NCI-H2171 treated with DMSO at 0.1 percent for 48 hours (cell line): ENCODE measurements around the gene MPPED2.

Experiments used
- DNase-seq: peaks from one replicate; lab custom pipeline; 2025; lab: John Stamatoyannopoulos, UW

The MPPED2 gene, protein sequence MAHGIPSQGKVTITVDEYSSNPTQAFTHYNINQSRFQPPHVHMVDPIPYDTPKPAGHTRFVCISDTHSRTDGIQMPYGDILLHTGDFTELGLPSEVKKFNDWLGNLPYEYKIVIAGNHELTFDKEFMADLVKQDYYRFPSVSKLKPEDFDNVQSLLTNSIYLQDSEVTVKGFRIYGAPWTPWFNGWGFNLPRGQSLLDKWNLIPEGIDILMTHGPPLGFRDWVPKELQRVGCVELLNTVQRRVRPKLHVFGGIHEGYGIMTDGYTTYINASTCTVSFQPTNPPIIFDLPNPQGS

DNA sequence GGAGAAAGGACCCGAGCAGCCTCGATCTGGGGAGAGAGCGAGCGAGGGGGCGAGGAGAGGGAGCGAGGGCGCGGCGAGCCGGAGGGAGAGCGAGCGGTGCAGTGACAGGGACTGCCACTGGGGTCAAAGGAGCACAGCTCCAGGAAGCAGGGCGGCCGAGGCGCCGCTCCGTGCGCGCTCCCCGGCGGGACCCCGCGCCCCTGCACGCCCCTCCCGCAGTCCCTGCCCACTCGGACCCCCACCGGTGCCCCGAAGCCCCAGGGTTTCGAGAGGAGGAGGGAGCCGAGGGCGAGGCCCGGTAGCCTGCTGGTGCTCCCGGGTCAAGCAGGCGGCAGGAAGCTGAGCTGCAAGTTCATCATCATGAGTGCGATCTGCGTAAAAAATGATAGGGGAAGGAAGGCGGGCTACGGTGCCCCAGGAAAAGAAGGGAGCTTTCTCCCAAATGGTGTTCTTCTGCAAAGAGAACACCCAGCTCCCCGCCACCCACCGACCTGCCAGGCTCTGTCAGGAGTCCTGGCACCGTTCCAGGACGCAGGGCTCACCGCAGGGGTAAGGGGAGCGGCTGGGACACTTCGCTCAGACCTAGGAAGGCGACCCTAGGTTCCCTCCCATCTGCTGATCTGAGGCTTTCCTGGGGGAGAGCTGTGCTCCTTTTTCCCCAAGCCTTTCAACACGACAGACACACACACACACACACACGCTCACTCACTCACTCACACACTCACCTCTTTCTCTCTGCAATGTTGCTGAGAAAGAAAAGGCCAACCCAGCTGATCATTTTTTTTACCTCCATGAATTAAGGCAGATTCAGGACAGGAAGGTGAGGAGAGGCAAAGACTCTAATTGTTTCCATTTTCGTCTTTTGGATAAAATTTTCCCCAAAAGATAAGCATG is at the start of gene MPPED2:
MPPED2 (minus strand) TSS at position 103 of the 894 bp plus-strand sequence. CDS start 5,980 bp downstream, outside the sequence.
- DNase-seq, result peak; percentile 54

DNA sequence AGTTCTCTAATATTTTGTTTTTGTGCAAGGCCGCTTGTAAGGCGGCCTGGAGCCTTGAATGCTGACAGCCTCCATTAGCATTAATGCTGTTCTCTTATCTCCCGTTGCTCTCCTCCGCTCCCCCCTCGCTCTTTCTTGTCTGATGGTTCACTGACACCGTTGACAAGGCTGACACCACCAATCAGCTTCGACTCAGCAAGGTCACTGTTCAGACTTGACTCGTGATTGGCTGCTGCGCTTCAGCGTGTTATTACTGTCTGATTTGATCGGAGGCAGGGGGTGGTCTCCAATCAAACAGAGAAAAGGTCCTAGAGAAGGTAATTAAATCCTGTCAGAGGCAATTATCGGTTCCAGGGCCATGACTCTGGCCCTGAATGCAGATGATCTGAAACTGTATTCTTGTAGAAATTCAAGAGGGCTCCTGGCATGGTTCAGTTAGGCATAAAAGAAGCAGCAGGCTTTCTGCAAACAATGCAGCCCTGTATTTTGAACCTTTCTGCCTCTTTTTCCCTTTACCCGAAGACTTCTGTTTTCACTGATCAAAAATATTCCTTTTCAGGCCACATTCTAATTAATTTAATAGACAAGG is 49.3 kb upstream of the MPPED2 start:
- no peak for DNase-seq

DNA sequence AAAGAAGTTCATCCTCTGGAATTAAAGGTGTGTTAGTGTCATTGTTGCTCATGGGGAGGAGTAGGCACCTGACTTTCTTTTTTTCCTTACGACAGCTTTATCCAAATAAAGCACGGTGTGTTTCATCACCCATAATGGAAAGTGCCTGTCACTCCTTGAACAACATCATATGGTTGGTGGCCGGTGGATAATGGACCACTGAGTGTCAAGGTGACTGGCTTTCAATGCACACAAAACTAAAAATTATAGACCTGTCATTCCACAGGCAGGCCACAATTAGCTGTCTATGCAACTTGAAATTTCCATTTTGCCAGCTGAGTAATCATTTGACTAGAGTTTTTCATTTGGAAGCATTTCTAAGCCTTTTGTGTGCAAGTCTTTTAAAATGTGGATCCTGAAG is 45.0 kb upstream of the MPPED2 start:
- no peak for DNase-seq

DNA sequence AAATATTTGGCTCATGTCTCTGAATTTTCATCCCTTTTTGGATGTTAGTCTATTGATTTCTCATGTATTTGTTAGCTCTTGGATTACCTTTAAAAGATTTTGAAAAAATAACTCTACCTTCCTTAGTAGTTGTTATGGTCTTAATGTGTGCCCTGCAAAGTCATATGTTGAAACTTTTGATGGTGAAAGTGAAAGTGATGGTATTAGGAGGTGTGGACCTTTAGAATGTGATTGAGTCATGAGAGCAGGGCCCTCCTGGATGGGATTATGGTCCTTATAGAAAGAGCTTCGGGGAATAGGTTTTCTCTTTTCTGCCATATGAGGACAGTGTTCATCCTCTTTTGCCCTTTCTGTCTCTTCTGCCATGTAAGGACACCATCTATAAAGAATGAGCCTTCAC is 33.6 kb upstream of the MPPED2 start:
- no peak for DNase-seq

DNA sequence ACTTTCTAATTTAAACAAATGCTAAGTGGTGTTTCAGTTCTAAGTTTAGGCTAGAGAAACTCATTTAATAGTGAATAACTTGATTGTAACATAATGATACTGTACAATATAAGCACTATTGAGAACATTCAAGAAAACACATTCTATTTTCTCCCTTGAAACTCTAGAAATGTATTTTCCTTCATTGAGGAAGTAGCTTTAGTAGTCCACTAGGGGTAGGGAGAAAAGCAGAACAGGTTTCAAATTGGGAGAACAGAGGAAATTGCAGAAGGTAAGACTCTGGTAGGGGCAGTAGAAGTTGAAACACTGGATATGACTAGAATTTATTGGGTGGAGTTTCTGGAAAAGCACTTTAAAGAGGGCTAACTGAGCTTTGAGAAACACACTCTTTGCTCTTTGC is 31.6 kb upstream of the MPPED2 start:
- DNase-seq, result no peak

DNA sequence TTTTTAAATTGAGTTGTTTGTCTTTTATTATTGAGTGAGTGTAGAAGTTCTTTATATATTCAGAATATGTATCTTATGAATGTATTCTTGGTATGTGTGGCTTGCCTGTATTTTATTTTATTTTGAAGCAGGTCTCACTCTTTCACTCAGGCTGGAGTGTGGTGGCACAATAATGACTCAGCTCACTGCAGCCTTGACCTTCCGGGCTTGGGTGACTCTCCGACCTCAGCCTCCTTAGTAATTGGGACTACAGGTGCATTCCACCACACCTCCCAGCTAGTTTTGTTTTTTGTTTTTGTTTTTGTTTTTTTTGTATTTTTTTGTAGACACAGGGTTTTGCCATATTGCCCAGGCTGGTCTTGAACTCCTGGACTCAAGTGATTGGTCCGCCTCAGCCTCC is 24.5 kb upstream of the MPPED2 start:
- DNase-seq, result no peak

DNA sequence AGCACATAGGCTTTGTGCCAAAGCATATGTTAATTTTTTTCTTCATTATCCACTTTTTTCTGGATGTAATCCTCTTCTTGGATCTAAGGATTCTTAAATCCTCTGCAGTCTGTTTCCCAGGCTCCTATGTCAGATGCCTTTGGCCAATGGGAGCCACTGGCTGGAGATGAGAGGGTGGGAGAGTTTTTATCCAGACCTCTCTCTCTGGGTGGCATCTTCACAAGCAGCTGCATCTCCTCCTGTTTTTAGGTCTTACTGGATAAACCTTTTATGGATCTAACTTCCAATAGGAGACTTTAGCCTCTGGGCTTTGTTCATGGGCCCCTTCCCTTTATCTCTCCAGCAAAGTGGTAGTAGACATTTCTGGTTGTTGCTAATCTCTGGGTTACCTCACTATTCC is 22.4 kb upstream of the MPPED2 start:
- DNase-seq, result no peak

DNA sequence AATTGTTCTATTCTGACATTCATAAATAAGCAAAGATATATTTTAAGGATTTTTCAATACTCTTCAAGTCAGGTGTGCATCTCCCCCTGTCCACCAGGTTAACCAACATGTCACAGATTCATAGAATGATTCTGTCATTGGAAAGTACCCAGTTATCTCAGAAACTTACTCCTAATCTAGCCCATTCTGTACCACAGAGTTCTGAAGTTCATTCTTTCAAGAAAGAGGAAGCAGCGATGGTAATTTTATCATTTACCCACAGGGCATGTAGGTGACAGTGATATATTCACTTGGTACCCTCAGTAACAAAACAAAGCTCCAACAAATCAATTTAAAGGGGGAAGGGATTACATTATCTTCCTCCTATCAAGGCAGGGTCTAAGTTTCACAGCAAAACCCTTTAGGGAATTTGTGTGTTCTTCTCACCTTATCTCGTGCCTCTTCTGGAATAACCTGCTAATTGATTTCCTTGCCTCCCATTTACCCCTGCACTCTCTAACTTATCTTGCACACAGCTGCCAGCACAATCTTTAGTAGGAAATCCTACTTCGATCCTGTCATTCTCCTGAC is 19.0 kb upstream of the MPPED2 start:
- DNase-seq, result no peak

DNA sequence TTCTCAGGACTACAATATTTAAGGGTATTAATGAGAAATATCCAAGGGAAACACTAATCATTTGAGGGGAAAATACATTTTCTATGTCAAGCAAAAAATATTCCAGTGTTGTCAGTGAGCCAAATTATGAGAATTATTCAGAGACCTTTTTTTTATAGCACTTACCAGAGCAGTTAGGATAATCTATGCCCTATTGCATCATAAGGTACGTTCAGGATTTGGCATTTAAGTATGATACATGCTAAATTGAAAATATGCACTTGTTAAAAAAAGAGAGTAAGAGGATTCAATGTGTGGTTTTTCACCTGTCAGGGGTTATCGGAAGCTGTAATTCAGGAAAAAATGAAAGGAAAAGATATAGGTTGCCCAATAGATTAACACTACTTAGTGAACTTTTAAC is 17.2 kb upstream of the MPPED2 start:
- no peak for DNase-seq

DNA sequence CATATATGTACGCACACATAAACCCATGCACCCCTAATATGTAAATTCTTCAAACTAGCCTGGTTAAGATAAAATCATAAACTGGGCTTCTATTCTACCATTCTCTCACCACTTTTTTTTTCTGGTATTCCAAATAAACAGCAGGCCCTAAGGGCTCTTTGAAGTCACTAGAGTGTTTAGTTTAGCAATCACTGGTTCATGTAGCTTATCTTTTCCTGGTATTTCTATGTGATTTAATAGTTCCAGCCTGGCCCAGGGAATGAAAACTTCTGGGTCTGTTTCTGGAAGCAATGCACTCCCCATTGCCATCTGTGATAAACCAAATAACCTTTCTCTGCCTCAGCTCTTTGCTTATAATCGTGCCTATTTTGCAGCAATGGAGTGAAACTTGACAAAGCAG is 10.7 kb upstream of the MPPED2 start:
- DNase-seq, result no peak

DNA sequence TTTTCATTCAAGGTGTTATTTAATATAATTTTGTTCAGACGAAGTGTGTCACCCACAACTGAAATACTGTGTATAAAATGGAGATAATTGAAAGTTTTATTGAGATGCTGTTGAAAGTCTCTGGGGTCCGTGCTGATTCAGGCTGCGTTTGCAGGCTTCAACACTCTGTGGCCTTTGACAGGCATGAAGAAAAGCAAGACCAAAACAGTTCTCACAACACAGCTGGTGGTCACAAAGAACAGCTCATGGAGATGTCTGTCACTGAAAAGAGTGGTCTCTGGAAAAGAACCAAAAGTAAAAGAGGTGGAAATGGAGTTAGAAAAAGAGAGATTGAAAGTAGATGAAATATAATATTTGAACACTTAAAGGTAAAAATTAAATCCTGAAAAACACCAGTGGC is 9.8 kb upstream of the MPPED2 start:
- no peak for DNase-seq

DNA sequence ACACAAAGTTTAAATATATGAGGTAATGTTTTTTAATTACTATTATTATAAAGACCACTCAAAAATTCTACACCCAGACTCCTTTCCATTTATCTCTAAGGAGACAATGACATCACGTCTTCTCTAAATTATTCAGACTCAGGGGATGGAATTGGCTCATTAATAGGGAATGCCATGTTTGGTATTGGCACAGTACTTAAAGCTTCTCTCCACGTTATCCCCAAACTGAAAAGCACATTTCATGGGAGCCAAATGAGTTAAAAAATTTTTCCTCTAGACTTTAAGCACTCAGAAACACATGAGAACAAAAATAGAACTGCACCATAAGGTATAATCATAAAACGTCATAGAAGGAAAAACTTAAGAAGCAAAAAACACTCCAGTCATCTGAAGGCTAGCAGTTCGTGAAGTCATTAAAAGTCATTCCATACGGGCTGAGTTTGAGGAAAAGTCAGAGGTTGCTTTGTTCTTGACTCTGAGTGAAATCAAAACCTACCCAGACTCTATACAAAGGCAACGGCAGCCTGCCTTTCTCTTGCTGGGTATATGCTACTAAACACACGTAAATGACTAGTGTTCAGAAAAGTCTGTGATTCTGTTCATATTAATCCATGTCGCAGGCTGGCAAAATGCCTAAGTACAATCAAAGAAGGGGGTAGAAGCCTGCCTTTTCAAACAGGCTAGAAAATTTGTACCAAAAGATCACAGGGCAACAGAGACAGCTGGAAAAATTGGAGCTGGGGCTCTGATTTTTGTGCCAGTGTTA is 8.7 kb upstream of the MPPED2 start:
- no peak for DNase-seq

DNA sequence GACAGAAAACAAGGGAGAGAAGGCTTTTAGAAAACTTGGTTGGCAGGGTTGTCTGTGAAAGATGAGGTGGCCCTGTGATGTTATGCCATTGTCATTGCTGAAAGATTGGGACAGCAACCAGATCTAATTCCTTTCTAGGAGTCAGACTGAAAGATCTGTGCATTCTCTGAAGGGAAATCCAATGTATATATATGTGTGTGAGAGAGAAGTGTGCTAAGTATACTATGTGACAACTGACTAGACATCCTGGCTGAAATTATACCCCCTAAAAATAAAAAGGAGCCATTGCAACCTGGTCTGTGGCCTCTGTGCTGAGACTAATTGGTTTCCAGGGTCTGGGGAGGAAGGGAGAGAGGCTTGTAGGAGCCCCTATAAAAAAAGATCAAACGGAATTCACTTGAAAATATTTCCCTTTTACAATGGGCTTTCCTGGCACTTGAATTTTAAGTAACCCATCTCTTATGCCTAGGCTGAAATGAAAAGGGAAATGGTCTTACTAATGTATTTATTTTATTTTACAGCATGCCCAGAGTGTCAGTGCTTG is 1.2 kb upstream of the MPPED2 start:
- no peak for DNase-seq

DNA sequence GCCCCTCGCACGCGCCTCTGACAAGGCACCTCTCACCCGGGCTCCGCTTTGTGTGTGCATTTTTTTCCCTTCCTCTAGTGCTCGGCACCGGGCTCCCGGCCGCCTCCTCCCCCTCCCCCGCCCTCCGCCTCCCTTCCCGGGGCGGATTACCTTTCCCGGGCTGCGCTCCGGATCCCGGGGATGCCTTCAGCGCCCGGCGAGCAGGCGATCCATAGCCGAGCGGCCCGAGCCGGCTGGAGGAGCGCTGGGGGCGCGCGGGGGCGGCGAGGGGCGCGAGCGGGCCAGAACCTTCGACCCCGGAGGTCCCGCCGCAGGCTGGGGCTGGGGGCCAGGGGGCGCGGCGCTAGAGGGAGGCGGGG is 282 bp downstream of the MPPED2 start:
- peak; percentile 44 for DNase-seq

DNA sequence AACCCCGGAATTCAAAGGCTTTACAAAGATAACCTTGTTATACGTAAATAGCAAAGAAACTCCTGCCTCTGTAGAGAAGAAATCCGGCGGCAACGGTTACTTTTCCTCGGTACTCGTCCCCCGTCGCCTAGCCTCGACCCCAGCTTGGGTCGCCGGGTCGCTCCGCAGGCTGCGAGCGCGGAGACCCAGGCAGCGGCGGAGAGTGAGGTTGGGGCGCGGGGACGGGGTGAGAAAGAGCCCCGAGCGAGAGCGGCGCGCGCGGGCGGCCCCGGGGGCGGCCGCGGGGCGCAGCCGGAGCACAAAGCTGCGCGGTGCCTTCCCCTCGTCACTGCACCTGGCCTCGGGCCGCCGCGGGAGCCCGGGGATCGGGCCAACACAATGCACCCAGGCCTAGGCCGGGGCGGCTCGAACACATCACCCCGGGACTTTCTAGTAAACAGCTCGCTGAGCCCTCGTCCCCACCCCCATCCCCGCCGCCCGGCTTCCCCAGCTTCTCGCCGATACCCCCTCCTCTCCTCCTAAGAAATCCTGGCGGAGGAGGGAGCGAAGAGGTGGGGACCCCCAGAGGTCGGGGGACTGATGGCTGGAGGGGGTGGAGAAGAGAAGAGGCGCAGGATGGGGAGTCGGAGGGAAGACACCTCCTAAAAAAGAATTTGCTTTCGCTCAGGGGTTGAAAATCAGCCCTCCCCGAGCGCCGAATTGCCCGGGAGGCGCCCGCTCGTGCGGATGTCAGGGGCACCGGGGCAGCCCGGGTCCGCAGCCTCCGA is 845 bp downstream of the MPPED2 start:
- DNase-seq, result peak; percentile 44

DNA sequence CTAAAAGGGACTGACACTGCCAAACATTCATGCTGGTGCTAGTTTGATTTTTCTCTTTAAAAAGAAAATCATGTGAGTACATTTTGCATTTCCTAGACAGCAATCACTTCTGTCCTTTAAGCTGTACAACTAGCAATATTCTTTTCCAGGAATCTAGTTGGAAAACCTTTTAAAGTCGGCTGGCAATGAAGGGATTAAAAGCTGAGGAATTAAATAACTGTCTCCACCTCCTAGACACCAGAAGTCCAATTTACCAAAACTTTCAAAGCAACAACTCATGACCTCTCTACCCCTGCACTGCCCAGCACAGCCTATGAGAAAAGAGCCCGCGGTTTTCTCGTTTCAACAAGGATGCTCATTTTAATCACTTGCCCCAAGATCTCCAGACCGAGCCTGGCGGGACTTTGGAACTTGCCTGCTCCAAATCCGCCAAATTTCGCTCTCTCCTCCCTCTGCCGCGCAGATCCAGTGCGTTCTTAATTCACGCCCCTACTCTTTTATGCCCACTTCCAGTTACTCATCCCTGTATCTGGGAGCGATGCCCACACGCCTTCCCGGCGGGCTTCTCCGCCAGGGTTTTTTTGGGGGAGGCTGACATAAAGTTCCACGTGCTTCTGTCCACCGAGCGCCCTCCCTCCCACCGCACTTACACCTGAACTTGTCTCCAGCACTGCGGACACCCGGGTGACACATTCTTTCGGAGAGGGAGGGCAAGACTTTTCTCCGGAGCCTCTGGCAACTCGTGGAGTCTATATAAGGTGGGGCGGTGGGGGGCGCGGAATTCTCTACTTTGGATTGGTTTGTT is 2.5 kb downstream of the MPPED2 start:
- no peak for DNase-seq

DNA sequence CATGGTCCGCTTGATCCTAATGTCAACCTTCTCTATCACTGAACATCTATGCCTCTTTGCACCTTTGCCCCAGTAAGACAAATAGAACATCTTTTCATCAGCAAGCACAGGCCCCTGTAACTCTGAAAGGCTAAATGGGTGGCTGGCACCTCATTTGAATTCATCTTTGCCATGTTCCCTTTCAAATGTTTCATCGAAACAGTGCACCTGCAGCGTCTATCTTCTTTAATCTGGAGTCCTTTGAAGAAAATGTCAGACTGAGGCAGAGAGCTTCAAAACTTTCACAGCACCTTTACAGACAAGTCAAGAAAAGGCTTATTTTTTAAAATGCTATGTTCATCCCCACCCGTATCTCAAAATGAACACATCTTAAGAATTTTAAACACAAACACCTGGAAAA is 3.4 kb downstream of the MPPED2 start:
- DNase-seq, result no peak

DNA sequence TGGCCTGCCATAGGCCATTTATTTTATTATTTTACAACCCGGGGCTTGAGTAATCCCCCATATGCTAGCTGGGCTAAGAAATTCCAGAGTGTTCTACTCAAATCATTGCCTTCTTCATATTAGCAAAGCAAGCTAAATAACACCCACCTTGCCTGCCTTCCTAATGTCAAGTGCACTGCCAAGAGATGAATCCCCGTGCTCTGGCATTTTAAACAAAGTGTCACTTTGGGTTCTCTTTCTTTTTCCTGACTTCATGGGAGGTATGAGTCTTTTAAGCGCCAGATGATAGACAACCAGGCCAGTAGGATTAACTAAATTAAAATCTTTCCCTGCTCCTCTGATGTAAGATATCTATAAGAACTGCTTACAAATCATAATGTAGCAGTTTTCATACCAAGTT is 4.5 kb downstream of the MPPED2 start:
- no peak for DNase-seq

DNA sequence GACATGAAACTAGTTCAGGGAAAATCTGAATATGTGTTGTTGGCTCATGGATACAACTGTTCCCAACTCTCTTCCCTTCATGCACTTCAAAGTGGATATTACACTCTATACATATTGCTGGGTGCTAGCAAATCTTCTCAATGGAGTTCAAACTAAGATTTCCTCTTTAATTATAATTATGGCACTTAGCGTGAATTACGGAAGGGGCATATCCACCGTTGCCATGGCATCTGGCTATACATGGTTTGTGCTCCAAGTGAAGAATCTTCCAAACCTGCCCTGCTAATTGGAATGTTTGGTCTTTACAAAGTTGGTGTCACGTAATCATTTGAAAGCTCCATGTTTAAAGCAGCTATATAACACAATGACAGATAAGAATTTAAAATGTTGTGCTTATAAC is 5.6 kb downstream of the MPPED2 start:
- no peak for DNase-seq
